ENCODE data around the gene KRT14. TPM values are rescaled to one million over a fixed set of nuclear protein-coding genes. Genes with fewer than 3 reads are reported as not detected.
"Not testable (repeated sequence)": the region's sequence is repeated elsewhere in the genome, so short reads cannot be mapped to it uniquely, and the experiment has no call there.

The KRT14 gene
- total RNA-seq, 1 donor from 2014 or later = 212 TPM

DNA sequence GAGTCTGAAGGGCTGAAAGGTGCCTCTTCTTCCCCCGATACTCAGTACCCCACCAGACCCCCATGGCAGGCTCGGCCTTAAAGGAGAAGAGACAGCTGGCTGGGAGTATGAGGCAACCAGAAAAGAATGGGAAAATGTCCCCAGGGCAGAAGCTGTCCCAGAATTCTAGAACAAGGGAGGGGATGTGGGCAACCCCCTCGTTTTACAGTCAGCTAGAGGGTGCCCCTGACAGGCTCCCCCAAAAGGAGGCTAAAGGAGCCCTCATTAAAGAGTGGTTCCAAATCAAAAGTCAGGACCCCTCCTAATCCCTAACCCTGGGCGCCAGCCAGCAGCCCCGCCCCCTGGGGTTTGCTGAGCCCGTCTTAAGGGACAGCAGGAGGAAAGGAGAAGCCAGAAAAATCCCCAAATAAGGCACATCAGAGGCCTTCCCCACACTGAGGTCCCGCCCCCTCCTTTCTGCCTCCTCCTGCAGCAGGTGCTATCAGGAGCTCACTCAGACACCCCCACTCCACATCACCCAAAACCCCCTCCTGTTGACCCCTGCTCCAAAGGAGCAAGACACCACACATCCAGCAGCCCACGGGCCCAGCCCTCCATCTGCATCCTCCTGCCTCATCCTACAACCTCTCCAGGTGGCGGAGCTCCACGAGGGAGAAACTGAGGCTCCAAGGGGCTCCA lies 36.6 kb upstream of the KRT14 start:
- not testable (repeated sequence) for DNase-seq (ENCODE audit: low spot score)

GRCh38 chr17:41622340-41623183 lies 35.9 kb upstream of the KRT14 start:
- DNase-seq (ENCODE audit: low spot score) = not testable (repeated sequence)

GRCh38 chr17:41621916-41622315 lies 35.2 kb upstream of the KRT14 start:
- DNase-seq (ENCODE audit: low spot score) = no peak

DNA sequence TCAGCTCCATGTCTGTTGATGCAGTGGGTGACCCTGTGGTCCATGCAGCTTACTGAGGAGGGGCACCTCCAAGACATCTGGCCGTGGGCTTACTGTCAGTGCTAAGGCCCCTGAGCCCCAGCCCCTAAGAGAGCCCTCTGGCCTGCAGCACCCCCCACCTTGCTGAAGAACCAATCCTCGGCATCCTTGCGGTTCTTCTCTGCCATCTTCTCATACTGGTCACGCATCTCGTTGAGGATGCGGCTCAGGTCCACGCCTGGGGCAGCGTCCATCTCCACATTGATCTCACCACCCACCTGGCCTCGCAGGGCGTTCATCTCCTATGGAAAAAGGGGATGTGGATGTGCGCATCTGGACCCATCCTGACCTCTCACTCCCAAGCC lies 34.7 kb upstream of the KRT14 start:
- not testable (repeated sequence) for DNase-seq (ENCODE audit: low spot score)

DNA sequence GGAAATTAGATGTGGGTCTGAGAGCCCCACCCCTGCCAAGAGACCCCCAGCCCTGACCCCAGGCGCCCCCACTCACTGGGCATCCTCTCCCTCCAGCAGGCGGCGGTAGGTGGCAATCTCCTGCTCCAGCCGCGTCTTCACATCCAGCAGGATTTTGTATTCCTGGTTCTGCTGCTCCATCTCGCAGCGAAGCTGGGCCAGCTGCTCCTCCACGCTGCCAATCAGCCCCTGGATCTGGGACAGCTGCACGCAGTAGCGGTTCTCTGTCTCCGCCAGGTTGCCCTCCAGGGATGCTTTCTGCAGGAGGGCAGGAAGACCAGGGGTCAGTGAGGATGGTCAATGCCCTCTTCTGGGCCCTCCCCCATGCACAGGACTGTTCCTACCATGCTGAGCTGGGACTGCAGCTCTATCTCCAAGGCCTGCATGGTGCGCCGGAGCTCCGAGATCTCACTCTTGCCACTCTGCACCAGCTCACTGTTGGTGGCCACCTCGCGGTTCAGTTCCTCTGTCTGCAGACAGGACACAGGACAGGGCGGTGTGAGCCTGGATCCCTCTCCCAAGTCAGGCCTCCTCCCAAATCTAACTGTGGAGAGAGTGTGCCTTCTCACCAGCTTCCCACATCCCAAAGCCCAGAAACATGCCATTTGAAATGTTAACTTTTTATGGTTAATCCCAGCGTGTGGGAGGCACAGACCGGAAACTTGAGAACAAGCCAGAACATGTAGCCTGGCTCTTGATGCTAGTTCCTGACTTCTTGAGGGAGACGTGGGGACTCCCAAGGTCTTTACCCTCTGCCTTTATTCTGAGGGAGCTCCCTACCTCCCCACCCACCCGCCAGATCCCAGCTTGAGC lies 34.1 kb upstream of the KRT14 start:
- peak; percentile 51 for DNase-seq (ENCODE audit: low spot score)

DNA sequence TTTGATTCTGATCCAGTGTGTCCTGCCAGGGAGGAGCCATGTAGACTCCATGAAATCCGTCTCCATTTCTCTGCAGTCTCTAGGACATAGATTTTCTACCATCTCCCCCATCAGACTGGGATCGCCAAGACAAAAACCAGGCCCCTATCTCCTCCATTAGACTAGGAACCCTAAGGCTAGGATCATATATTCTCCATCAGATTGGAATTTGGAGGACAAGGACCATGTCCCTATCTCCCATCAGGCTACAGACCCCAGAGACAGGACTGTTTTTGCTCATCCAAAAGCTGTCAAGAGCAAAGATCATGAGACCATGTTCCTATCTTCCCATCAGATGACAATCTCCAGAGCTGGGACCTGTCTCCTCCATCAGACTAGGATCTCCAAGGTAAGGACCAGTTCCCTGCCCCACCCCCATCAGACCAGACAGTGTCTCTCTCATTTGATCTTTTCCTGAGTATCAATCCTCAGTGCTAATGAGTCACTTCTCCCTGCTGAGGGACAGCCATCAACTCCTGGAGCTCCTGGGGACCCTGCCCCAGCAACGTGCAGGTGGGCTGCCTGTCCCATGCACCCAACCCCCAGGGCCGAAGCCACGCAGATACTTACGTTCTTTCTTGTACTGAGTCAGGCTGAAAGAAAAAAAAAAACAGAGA lies 33.4 kb upstream of the KRT14 start:
- DNase-seq (ENCODE audit: low spot score) = not testable (repeated sequence)

DNA sequence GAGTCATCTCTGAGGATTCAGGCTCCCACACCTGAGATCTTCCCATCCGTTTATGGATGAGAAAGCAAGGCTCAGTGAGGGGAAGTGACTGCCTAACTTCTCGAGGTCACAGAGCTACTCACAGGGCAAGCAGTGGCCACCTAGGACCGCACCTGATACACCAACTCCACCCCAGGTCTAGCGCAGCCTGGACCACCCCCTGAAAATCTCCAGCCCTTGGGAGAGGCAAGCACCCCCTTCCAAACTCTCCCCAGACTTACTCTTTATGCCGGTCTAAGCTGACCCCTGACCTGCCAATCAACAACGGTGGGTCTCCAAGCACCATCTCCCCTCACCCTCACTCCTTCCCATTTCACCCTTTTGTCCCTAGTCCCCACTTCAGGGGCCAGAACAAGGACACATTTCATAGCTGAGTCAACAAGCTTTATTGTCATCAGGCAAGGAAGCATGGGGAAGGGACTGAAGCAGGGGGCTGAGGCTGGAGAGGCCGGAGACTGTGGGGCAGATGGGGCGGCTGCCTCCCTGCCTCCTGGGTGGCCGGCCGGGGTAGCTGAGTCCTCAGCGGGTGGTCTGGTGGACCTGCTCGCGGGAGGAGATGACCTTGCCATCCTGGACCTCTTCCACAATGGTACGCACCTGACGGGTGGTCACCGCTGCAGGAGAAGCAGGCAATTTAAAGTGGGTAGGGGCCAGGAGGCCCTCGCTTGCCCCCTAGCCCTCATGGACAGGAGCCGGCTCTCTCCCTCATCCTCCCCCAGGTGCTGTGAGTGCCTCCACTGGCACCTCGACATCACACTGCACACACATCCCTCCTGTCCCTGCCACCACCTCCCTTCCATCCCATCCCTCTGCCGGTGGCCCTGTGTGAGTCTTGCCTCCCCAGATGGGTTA lies 32.6 kb upstream of the KRT14 start:
- no peak for DNase-seq (ENCODE audit: low spot score)

GRCh38 chr17:41618341-41619035 lies 31.8 kb upstream of the KRT14 start:
- no peak for DNase-seq (ENCODE audit: low spot score)

GRCh38 chr17:41617698-41618097 lies 31.0 kb upstream of the KRT14 start:
- no peak for DNase-seq (ENCODE audit: low spot score)

DNA sequence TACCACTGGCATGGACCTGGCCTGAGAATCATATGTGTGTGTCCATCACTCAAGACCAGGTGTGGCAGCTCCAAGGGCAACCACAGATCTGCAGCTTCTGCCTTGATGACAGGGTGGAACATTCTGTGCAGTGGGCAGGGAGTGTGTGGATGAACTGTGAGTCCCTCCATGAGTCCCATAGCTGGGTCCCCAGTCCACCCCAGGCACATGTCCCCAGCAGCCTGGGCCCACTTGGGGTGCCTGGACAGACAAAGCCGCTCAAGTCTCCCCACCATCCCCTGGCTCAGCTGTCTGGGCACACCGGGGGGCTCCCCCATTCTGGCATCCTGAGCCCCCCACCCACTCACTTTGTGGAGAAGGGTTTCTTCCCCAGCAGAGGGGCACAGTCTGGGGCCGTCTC lies 30.4 kb upstream of the KRT14 start:
- DNase-seq (ENCODE audit: low spot score) = no peak

- DNase-seq (ENCODE audit: low spot score) = not testable (repeated sequence)
Observed at GRCh38 chr17:41616486-41616885, 29.8 kb upstream of the KRT14 start.

DNA sequence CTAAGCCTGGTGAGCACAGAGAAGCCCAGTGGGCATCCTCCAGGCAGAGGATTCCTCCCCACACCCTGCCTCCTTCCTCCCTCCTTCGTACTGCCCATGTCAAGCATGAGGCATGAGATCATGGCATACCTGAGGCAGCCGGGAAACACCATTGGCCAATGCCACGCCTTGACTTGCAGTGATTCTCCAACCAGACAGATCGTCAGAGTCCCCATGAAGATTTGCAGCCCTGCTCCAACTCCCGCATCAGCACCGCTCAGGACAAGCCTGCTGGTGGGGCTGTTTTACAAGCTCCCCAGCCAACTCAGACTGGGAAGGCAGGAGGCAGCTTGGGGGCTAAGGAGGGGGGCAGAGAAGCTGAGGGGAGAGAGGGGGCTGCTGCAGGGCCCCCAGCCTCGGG lies 28.8 kb upstream of the KRT14 start:
- DNase-seq (ENCODE audit: low spot score) = peak; percentile 72

DNA sequence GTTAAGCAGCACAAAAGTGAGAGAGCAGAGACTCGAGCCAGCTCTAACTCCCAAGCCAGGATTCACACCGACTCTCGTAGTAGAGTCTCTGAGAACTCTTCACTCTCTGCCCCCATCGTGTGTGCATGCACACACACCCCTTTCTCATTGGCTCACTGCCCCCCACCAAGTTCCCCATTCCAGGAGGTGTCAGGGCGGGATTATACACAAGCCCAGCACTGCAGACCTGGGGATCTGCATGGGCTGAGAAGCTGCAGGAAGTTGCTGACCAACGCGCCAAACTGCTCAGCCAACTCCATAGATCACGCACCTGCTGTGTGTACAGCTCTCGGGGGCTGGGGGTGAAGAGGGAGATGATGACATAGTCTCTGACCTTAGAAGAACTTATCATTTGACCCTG lies 28.1 kb upstream of the KRT14 start:
- not testable (repeated sequence) for DNase-seq (ENCODE audit: low spot score)

DNA sequence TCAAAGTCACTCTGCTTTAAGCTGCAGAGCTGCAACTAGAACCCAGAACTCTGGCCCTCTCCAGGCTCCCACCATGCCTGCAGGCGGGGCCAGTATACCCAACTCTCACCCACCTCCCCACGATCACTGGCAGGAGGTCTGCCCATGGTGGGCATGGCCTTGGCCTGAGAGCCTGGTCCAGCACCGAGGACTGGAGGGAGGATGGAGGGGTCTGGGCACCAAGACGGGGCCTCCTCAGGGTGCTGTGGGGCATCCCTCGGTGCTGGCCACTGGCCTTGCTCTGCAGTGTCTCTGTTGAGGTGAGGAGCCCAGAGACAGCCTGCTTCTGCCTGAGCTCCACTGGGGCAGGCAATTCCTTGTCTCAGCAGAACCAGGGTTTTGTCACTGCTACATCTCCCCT lies 27.4 kb upstream of the KRT14 start:
- DNase-seq (ENCODE audit: low spot score) = no peak

- DNase-seq (ENCODE audit: low spot score) = no peak
Observed at GRCh38 chr17:41613277-41614082, 26.8 kb upstream of the KRT14 start.

GRCh38 chr17:41612376-41613160 lies 25.9 kb upstream of the KRT14 start, which contains the start of gene KRT16:
KRT16 (minus strand) TSS chr17:41612767; CDS start chr17:41612688, 79 bp downstream.
- DNase-seq (ENCODE audit: low spot score) = peak; percentile 86

- DNase-seq (ENCODE audit: low spot score) = no peak
Observed at GRCh38 chr17:41610965-41611640, 24.4 kb upstream of the KRT14 start.

All from umbilical cord (tissue), 2 donors.